ENCODE results near the gene MIDN. TPM values are rescaled to one million over a fixed set of nuclear protein-coding genes. Genes with fewer than 3 reads are reported as not detected.

The MIDN gene
- total RNA-seq, 1 experiment from 2014 or later, result 125 TPM

DNA sequence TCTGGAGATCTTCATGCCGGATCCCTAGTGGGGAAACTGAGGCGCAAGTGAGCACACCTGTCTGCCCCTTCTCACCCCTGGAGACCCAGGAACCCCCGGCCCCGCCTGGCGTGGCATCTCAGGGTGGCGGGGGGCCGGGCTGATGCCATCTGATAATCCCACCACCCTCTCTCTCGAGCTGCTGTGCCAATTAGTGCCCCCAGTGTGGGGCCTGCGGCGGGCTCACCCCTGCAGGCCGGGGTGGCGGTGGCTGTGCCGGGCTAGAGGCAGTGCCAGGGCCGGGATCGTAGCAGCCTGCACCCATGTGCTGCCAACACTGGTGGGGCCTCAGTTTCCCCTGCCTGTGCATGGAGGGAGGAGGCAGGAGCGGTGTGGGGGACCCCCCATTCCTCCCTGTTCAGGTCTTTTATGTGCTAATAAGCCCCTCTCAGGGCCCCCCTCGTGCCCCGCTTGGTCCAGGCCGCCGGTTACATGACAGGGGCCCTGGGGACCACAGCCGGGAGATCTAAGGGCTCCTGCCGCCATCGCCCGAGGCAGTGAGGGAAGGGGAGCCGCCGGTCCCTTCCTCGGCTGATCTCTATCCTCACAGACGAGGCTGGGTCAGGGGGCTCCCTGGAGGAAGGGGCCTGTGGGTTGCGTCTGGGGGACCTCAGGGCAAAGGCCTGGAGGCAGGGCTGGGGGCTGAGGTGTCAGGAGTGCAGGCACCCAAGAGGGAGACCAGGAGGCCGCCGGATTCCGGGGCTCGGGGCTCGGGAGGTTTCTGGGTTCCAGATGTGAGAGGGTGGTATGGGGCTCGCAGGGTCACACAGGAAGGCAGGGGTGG, 45.6 kb downstream of the MIDN start:
- Mint-ChIP-seq H3K36me3 (ENCODE audit: insufficient read depth, unreplicated experiment) (peaks cover 6% of the 10 kb centered on the region), H3K27ac (ENCODE audit: unreplicated experiment) (no peak overlapping the region), H3K4me3 (ENCODE audit: unreplicated experiment) (no peak overlapping the region), H3K4me1 (ENCODE audit: low read depth, unreplicated experiment) (no peaks in the 10 kb centered on the region), H3K9me3 (ENCODE audit: unreplicated experiment) (no peaks in the 10 kb centered on the region), H3K27me3 (ENCODE audit: insufficient read depth, unreplicated experiment) (no peaks in the 10 kb centered on the region)
- Histone ChIP-seq H3K36me3 (ENCODE audit: control insufficient read depth, insufficient read depth, low read length) (no peaks in the 10 kb centered on the region), H3K4me1 (peaks cover 17% of the 10 kb centered on the region), H3K4me3 (ENCODE audit: low read depth, low read length) (no peak overlapping the region), H3K27me3 (replicated peaks; ENCODE audit: control insufficient read depth, insufficient read depth, low read length) (no peaks in the 10 kb centered on the region), H3K9me3 (no peaks in the 10 kb centered on the region)
- DNase-seq, result no peak
- intact Hi-C loops (cut with micrococcal nuclease; ENCODE audit: unreplicated experiment), result loop anchor here (10.0 kb wide), 1 partner anchor 1251 kb away; no protein-coding TSS in a partner anchor
- POLR2A ChIA-PET, result no interaction called here
- CTCF ChIA-PET, result no interaction called here
- BruUV-seq (replicated peaks), result no TSS peak
- TF ChIP-seq, protein P1, sequence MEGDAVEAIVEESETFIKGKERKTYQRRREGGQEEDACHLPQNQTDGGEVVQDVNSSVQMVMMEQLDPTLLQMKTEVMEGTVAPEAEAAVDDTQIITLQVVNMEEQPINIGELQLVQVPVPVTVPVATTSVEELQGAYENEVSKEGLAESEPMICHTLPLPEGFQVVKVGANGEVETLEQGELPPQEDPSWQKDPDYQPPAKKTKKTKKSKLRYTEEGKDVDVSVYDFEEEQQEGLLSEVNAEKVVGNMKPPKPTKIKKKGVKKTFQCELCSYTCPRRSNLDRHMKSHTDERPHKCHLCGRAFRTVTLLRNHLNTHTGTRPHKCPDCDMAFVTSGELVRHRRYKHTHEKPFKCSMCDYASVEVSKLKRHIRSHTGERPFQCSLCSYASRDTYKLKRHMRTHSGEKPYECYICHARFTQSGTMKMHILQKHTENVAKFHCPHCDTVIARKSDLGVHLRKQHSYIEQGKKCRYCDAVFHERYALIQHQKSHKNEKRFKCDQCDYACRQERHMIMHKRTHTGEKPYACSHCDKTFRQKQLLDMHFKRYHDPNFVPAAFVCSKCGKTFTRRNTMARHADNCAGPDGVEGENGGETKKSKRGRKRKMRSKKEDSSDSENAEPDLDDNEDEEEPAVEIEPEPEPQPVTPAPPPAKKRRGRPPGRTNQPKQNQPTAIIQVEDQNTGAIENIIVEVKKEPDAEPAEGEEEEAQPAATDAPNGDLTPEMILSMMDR (IDR thresholded peaks at IDR 0.05; ENCODE audit: insufficient read depth in 1 of 2, low read depth in 1 of 2, low read length in 1 of 2, severe bottlenecking in 1 of 2, unreplicated experiment in 1 of 2), result no peak

GRCh38 chr19:1294688-1295087, 46.3 kb downstream of the MIDN start:
- H3K4me1 ChIP-seq, result peaks cover 17% of the 10 kb centered on the region
- intact Hi-C loops (cut with micrococcal nuclease; ENCODE audit: unreplicated experiment), result loop anchor here (10.0 kb wide), 1 partner anchor 1250 kb away; no protein-coding TSS in a partner anchor
- Mint-ChIP-seq H3K4me1 (ENCODE audit: low read depth, unreplicated experiment) (no peaks in the 10 kb centered on the region), H3K27ac (ENCODE audit: unreplicated experiment) (no peak overlapping the region), H3K4me3 (ENCODE audit: unreplicated experiment) (no peak overlapping the region), H3K36me3 (ENCODE audit: insufficient read depth, unreplicated experiment) (peaks cover 6% of the 10 kb centered on the region), H3K9me3 (ENCODE audit: unreplicated experiment) (no peaks in the 10 kb centered on the region), H3K27me3 (ENCODE audit: insufficient read depth, unreplicated experiment) (no peaks in the 10 kb centered on the region)
- DNase-seq, result no peak
- BruUV-seq (replicated peaks), result no TSS peak
- H3K36me3 ChIP-seq (ENCODE audit: control insufficient read depth, insufficient read depth, low read length), result no peaks in the 10 kb centered on the region
- no peak overlapping the region for H3K4me3 ChIP-seq (ENCODE audit: low read depth, low read length)
- TF ChIP-seq, protein P1 (IDR thresholded peaks at IDR 0.05; ENCODE audit: insufficient read depth in 1 of 2, low read depth in 1 of 2, low read length in 1 of 2, severe bottlenecking in 1 of 2, unreplicated experiment in 1 of 2), result no peak
- no peaks in the 10 kb centered on the region for H3K9me3 ChIP-seq
- ChIA-PET CTCF (no interaction called here), POLR2A (no interaction called here)
- no peaks in the 10 kb centered on the region for H3K27me3 ChIP-seq (replicated peaks; ENCODE audit: control insufficient read depth, insufficient read depth, low read length)

DNA sequence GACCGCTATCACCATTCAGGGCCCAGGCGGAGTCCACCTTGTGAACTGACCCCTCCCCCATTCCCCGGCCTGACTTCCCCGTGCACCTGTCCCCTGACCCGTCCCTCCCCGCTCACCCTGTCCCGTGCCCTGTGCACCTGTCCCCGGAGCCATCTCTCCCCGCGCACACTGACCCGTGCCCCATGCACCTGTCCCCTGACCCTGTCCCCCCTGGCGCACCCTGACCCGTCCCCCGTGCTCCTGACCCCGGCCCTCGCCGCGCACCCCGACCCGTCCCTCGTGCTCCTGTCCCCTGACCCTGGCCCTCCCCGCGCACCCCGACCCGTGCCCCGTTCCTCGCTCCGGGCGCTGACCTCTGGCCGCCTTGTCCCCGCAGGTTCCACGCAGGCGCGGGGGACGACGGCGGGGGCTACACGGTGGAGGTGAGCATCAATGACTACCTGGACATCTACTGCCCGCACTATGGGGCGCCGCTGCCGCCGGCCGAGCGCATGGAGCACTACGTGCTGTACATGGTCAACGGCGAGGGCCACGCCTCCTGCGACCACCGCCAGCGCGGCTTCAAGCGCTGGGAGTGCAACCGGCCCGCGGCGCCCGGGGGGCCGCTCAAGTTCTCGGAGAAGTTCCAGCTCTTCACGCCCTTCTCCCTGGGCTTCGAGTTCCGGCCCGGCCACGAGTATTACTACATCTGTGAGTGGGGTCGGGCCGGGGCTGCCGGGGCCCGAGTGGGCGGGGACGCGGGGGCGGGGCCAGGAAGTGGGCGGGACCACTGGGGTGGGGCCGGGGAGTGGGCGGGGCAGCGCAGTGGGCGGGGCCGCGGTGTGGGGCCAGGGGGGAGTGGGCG, 47.0 kb downstream of the MIDN start:
- no peaks in the 10 kb centered on the region for H3K9me3 ChIP-seq
- TF ChIP-seq, protein P1 (IDR thresholded peaks at IDR 0.05; ENCODE audit: insufficient read depth in 1 of 2, low read depth in 1 of 2, low read length in 1 of 2, severe bottlenecking in 1 of 2, unreplicated experiment in 1 of 2), result no peak
- H3K27ac Mint-ChIP-seq (ENCODE audit: unreplicated experiment), result no peak overlapping the region
- intact Hi-C loops (cut with micrococcal nuclease; ENCODE audit: unreplicated experiment), result loop anchor here (10.0 kb wide), 1 partner anchor 1249 kb away; no protein-coding TSS in a partner anchor
- no peaks in the 10 kb centered on the region for H3K27me3 Mint-ChIP-seq (ENCODE audit: insufficient read depth, unreplicated experiment)
- ChIA-PET CTCF (no interaction called here), POLR2A (no interaction called here)
- no peaks in the 10 kb centered on the region for H3K36me3 ChIP-seq (ENCODE audit: control insufficient read depth, insufficient read depth, low read length)
- BruUV-seq (replicated peaks), result no TSS peak
- no peak overlapping the region for H3K4me3 ChIP-seq (ENCODE audit: low read depth, low read length)
- DNase-seq, result peak in 1 of 2 experiments; percentile 38
- no peaks in the 10 kb centered on the region for H3K4me1 Mint-ChIP-seq (ENCODE audit: low read depth, unreplicated experiment)
- H3K4me1 ChIP-seq, result peaks cover 17% of the 10 kb centered on the region
- H3K9me3 Mint-ChIP-seq (ENCODE audit: unreplicated experiment), result no peaks in the 10 kb centered on the region
- H3K4me3 Mint-ChIP-seq (ENCODE audit: unreplicated experiment), result no peak overlapping the region
- no peaks in the 10 kb centered on the region for H3K27me3 ChIP-seq (replicated peaks; ENCODE audit: control insufficient read depth, insufficient read depth, low read length)
- H3K36me3 Mint-ChIP-seq (ENCODE audit: insufficient read depth, unreplicated experiment), result peaks cover 6% of the 10 kb centered on the region

Measured in Caco-2 (cell line).